Ovary (tissue), 9 donors: ENCODE measurements around the gene WEE1. TPM values are rescaled to one million over a fixed set of nuclear protein-coding genes. Genes with fewer than 3 reads are reported as not detected.

Experiments used
- DNase-seq, 5 donors: peaks; one replicate each; pipeline ENCODE4 v3.0.0-alpha.2; 2019 to 2020
- H3K27ac ChIP-seq, 2 donors: fragments of 200-600 bp; one replicate each; pipeline versions ENCODE4 v1.5.1 to v1.8.0; 2019 to 2022
- H3K27me3 ChIP-seq: fragments of 200-600 bp; one replicate; pipeline ENCODE4 v1.8.0; 2022
- H3K36me3 ChIP-seq: fragments of 200-600 bp; sonication (generic); one replicate; pipeline ENCODE4 v1.5.1; 2019
- H3K4me1 ChIP-seq: one replicate; pipeline ENCODE4 v1.8.1; 2013; ENCODE audit warnings: mild to moderate bottlenecking, moderate library complexity; ENCODE audit not compliant: insufficient read depth
- H3K4me3 ChIP-seq: fragments of 200-600 bp; sonication (generic); one replicate; pipeline ENCODE4 v1.5.1; 2017
- H3K9me3 ChIP-seq, 2 donors: fragments of 200-600 bp in 1 of 2; sonication (generic) in 1 of 2; one replicate each; pipeline versions ENCODE4 v1.5.1 to v1.8.1; 2013 to 2019; ENCODE audit warnings: mild to moderate bottlenecking in 1 of 2, moderate library complexity in 1 of 2
- EP300 ChIP-seq: sonication (generic); formaldehyde crosslinking; IDR thresholded peaks from one replicate; pipeline ENCODE4 v1.6.1; 2017; ENCODE audit warnings: antibody characterized with exemption
- POLR2A ChIP-seq: fragments of 450-650 bp; IDR thresholded peaks from one replicate; pipeline ENCODE4 v1.6.1; 2017; ENCODE audit warnings: antibody characterized with exemption, mild to moderate bottlenecking, moderate library complexity
- WGBS, 3 donors: extraction: QIAGEN DNeasy Blood & Tissue Kit in 1 of 3; methylation state at CpG; one replicate each; pipeline versions ENCODE4 v1.1.5 to v1.1.7; 2013 to 2017; 5-methylcytosine and 5-hydroxymethylcytosine counted together
- intact Hi-C, 4 donors: fragments of 100-400 bp; cut with DNase I; formaldehyde crosslinking; loops; one replicate each; pipeline versions ENCODE4 v1.11.0 to v1.15.1; 2022 to 2023
- polyA plus RNA-seq, 2 donors: library from polyadenylated mRNA; stranded (reverse); fragments of 200-250 nt in 1 of 2; fragments of 350-450 nt in 1 of 2; fragmentation: Illumina TruSeq in 1 of 2; extraction: RNeasy Lipid Tissue Mini Kit (QIAGEN cat#74804) in 1 of 2; gene quantifications; one replicate each; pipeline ENCODE4 v1.2.3, GENCODE V29; 2013 to 2014
- small RNA-seq: library from RNA; depleted of rRNA; stranded (forward); fragments of <200 nt; gene quantifications from one replicate; pipeline ENCODE3, GENCODE V24; 2016
- total RNA-seq, 7 donors: library from RNA; depleted of rRNA in 2 of 7; stranded (reverse); fragments of >200 nt in 2 of 7; fragmentation: NEBNext Ultra II Directional in 3 of 7; extraction: Animal tissue kit (Norgen Biotek cat#: 25700) in 3 of 7; gene quantifications; one replicate each; pipeline versions ENCODE4 v1.1.0 to v1.2.4, GENCODE V29; 2016 to 2023
- TF ChIP-seq, protein P1 (sequence below), 3 donors: fragments of 450-650 bp in 2 of 3; fragments of 200-600 bp in 1 of 3; IDR thresholded peaks; one replicate each; pipeline versions ENCODE4 v1.5.1 to v1.8.0; 2016 to 2022; ENCODE audit warnings: antibody characterized with exemption in 3 of 3, mild to moderate bottlenecking in 1 of 3
- donor health status: DM: no; HTN: no; CAD: no; lungs with moderate emphysema.
- donor health status: DM: no; HTN: no; CAD: no.
- donor health status: Bipolar disorder and iron deficiency.
- donor health status: DM: yes; HTN: yes; CAD: no.
- donor health status: DM: no; HTN: no; CAD: no.
- donor health status: DM: yes; HTN: yes; CAD: no.

Gene WEE1
- total and polyA plus RNA-seq, 9 donors: 10.5 to 55.4 (median 21.6) TPM

DNA sequence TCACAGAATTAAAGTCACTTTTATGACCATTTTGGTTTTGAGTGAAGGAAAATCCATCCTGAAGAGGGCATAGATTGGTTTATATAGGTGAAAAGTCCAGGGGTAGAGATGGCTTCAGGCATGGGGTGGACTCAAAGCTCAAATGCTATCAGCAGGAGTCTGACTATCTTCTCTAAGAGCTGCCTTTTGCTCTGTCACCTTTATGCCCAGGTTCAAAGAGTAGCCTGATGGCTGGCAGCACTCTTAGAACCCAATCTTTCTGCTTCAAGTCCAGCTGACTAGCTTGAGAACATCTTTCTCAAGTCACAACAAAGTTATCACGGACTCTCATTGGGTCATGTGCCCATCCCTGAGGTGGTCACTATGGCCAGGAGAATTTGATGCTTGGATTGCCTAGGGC is 63.2 kb downstream of the WEE1 start:
- intact Hi-C loops: no loop called here
- H3K27me3 ChIP-seq: no peaks in the 10 kb centered on the region
- no peak overlapping the region for H3K27ac ChIP-seq
- no peak for DNase-seq
- H3K9me3 ChIP-seq: no peaks in the 10 kb centered on the region
- no peak for TF ChIP-seq POLR2A
- no peak for TF ChIP-seq EP300
- TF ChIP-seq, protein P1, sequence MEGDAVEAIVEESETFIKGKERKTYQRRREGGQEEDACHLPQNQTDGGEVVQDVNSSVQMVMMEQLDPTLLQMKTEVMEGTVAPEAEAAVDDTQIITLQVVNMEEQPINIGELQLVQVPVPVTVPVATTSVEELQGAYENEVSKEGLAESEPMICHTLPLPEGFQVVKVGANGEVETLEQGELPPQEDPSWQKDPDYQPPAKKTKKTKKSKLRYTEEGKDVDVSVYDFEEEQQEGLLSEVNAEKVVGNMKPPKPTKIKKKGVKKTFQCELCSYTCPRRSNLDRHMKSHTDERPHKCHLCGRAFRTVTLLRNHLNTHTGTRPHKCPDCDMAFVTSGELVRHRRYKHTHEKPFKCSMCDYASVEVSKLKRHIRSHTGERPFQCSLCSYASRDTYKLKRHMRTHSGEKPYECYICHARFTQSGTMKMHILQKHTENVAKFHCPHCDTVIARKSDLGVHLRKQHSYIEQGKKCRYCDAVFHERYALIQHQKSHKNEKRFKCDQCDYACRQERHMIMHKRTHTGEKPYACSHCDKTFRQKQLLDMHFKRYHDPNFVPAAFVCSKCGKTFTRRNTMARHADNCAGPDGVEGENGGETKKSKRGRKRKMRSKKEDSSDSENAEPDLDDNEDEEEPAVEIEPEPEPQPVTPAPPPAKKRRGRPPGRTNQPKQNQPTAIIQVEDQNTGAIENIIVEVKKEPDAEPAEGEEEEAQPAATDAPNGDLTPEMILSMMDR (IDR thresholded peaks at IDR 0.05): no peak
- 95 to 100% (median 100%) methylated on average over 1 of the region's 1 CpG for WGBS, 3 donors
- no peaks in the 10 kb centered on the region for H3K4me1 ChIP-seq
- no peaks in the 10 kb centered on the region for H3K36me3 ChIP-seq
- no peak overlapping the region for H3K4me3 ChIP-seq

DNA sequence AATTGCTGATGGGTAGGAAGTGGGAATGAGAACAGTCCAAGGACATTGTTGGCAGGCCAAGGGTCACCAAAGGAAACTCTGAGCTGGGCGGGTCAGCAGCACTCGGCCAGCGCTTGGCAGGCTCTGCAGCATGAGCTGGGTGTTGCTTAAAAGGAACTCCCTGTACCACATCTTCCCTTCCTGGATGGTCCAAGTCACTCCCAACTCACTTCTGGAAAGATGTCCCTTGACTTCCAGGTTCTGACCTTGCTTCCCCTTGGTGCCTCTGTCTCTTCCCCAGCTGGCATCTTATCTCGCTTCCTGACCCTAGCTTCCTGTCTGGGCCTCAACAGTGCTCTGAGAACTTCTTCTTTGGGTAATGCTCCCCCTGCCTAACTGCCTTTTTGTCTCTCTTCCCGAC is 65.6 kb downstream of the WEE1 start:
- intact Hi-C loops: no loop called here
- no peak for DNase-seq
- Histone ChIP-seq H3K4me1 (no peaks in the 10 kb centered on the region), H3K36me3 (no peaks in the 10 kb centered on the region), H3K27me3 (no peaks in the 10 kb centered on the region), H3K9me3 (no peaks in the 10 kb centered on the region), H3K27ac (no peak overlapping the region), H3K4me3 (no peak overlapping the region)
- TF ChIP-seq EP300 (no peak), POLR2A (no peak)
- TF ChIP-seq, protein P1 (IDR thresholded peaks at IDR 0.05): no peak
- 63 to 76% (median 74%) methylated on average over 5 of the region's 5 CpGs for WGBS, 3 donors

Small RNA genes within 50 kb of the gene (small RNA-seq; reads per million reads assigned to genes)
- gene RF01210: not detected

Other genes starting within 250 kb of the WEE1 start
- gene IPO7, start 189.0 kb upstream of the WEE1 start, total RNA-seq: 100 to 1,000 TPM in 5 of 7 donors, 10 to 100 TPM in 2; 74.6 to 122 (median 108) TPM
- 10 to 100 TPM; 32.3 to 57.2 TPM for gene IPO7, start 189.0 kb upstream of the WEE1 start, polyA plus RNA-seq
- 10 to 100 TPM; 12.6 to 48.7 (median 32.3) TPM for gene ZNF143, start 112.7 kb upstream of the WEE1 start, total RNA-seq
- gene ZNF143, start 112.7 kb upstream of the WEE1 start, polyA plus RNA-seq: 10 to 100 TPM; 16.3 to 23.2 TPM
- 10 to 100 TPM; 14.1 to 23.7 (median 19.8) TPM for gene SWAP70, start 90.4 kb downstream of the WEE1 start, total RNA-seq
- 10 to 100 TPM; 14.5 to 23.0 TPM for gene SWAP70, start 90.4 kb downstream of the WEE1 start, polyA plus RNA-seq